Gastrocnemius medialis (tissue), 4 donors: ENCODE results near the gene NEK10. TPM values are rescaled to one million over a fixed set of nuclear protein-coding genes. Genes with fewer than 3 reads are reported as not detected.

Experiments used
- ATAC-seq, 2 donors: fragments of 150-250 bp; one replicate each; pipeline ENCODE4 v1.9.1; 2016
- DNase-seq, 2 donors: peaks; one replicate each; pipeline ENCODE4 v3.0.0-alpha.2; 2019
- H3K27ac ChIP-seq, 4 donors: fragments of 200-600 bp; sonication (generic); 1 replicate in 1 of 4; 2 replicates in 3 of 4; pipeline ENCODE4 v1.5.1; 2016 to 2018; ENCODE audit warnings: mild to moderate bottlenecking in 2 of 4, moderate library complexity in 1 of 4
- H3K27me3 ChIP-seq, 3 donors: fragments of 200-600 bp; sonication (generic) in 2 of 3; 1 replicate in 1 of 3; 2 replicates in 2 of 3; pipeline versions ENCODE4 v1.5.1 to v1.6.0; 2016 to 2019; ENCODE audit warnings: mild to moderate bottlenecking in 1 of 3, moderate library complexity in 1 of 3
- H3K36me3 ChIP-seq, 2 donors: fragments of 200-600 bp; sonication (generic) in 1 of 2; one replicate each; pipeline ENCODE4 v1.5.1; 2017 to 2018
- H3K4me1 ChIP-seq, 2 donors: fragments of 200-600 bp; sonication (generic) in 1 of 2; one replicate each; pipeline ENCODE4 v1.5.1; 2016 to 2017; ENCODE audit warnings: mild to moderate bottlenecking in 2 of 2
- H3K4me3 ChIP-seq, 4 donors: fragments of 200-600 bp; sonication (generic) in 3 of 4; 1 replicate in 1 of 4; 2 replicates in 3 of 4; pipeline ENCODE4 v1.5.1; 2016 to 2019; ENCODE audit warnings: mild to moderate bottlenecking in 2 of 4
- H3K9me3 ChIP-seq, 3 donors: fragments of 200-600 bp; sonication (generic) in 2 of 3; 1 replicate in 1 of 3; 2 replicates in 2 of 3; pipeline ENCODE4 v1.5.1; 2016 to 2019
- POLR2A ChIP-seq, 2 donors: fragments of 450-650 bp; IDR thresholded peaks; one replicate each; pipeline ENCODE4 v1.6.1; 2017; ENCODE audit warnings: antibody characterized with exemption in 2 of 2, mild to moderate bottlenecking in 2 of 2, moderate library complexity in 2 of 2
- in situ Hi-C, 4 donors: fragments of 200-750 bp; cut with MboI; loops; one replicate each; pipeline versions ENCODE4 v1.15.0 to v1.8.0; 2017; ENCODE audit warnings: low sequenced_read_pairs in 4 of 4
- intact Hi-C: fragments of 100-400 bp; cut with DNase I; formaldehyde crosslinking; loops from one replicate; pipeline ENCODE4 v1.15.1; 2023; ENCODE audit warnings: low total_unique reads
- total RNA-seq, 4 donors: library from RNA; depleted of rRNA; stranded (reverse); fragments of >200 nt; gene quantifications; one replicate each; pipeline versions ENCODE4 v1.1.0 to v1.2.3, GENCODE V29; 2016
- TF ChIP-seq, protein P1 (sequence below), 5 experiments: fragments of 450-650 bp in 3 of 5; fragments of 200-600 bp in 2 of 5; sonication (generic) in 2 of 5; IDR thresholded peaks in 4 of 5; conservative IDR thresholded peaks in 1 of 5; 1 replicate in 4 of 5; 2 replicates in 1 of 5; pipeline ENCODE4 v1.5.1; 2016 to 2019; ENCODE audit warnings: antibody characterized with exemption in 5 of 5, mild to moderate bottlenecking in 3 of 5, moderate library complexity in 3 of 5

NEK10 gene
- total RNA-seq, 4 donors from 2014 or later = 3.6 to 12.8 (median 7.5) TPM

DNA sequence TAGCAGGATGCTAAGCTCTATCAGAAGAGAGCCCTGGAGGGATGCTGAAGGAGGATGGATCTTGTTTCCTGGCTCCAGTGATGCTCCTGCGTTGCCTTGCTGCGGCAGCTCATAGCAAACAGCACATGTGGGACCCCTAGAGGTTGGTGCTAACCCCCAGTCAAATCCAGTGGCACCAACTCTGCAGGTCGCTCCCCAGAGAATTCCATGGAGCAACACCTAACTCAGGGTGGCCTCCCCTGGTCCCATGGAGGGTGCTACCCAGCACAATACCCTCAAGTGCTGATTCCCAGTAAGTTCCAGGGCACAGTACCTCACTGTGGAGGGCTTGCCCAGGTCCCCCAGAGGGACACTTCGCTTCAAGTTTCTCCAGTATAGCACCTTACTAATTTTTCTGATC is 231.2 kb downstream of the NEK10 start:
- TF ChIP-seq POLR2A (IDR thresholded peaks at IDR 0.05) = no peak
- TF ChIP-seq, protein P1, sequence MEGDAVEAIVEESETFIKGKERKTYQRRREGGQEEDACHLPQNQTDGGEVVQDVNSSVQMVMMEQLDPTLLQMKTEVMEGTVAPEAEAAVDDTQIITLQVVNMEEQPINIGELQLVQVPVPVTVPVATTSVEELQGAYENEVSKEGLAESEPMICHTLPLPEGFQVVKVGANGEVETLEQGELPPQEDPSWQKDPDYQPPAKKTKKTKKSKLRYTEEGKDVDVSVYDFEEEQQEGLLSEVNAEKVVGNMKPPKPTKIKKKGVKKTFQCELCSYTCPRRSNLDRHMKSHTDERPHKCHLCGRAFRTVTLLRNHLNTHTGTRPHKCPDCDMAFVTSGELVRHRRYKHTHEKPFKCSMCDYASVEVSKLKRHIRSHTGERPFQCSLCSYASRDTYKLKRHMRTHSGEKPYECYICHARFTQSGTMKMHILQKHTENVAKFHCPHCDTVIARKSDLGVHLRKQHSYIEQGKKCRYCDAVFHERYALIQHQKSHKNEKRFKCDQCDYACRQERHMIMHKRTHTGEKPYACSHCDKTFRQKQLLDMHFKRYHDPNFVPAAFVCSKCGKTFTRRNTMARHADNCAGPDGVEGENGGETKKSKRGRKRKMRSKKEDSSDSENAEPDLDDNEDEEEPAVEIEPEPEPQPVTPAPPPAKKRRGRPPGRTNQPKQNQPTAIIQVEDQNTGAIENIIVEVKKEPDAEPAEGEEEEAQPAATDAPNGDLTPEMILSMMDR (IDR thresholded peaks at IDR 0.05 in 4 of 5, conservative IDR thresholded peaks at IDR 0.05 in 1 of 5) = no peak
- no peaks in the 10 kb centered on the region for H3K9me3 ChIP-seq
- no peak overlapping the region for H3K4me3 ChIP-seq
- no peak for DNase-seq
- in situ Hi-C loops (loop anchor here in 3 of 4 donors (10.0 to 25.0 kb wide), 3 partner anchors 137 to 549 kb away; no protein-coding TSS in a partner anchor), intact Hi-C loops (loop anchor here (10.0 kb wide), 1 partner anchor 347 kb away; the partner anchor contains the start of gene SLC4A7)
- peaks cover 20 to 23% of the 10 kb centered on the region in 2 donors for H3K4me1 ChIP-seq
- H3K27ac ChIP-seq = peak overlapping the region in 1 of 4 donors; percentile 47
- no peak for ATAC-seq
- no peaks in the 10 kb centered on the region for H3K36me3 ChIP-seq
- no peaks in the 10 kb centered on the region for H3K27me3 ChIP-seq

DNA sequence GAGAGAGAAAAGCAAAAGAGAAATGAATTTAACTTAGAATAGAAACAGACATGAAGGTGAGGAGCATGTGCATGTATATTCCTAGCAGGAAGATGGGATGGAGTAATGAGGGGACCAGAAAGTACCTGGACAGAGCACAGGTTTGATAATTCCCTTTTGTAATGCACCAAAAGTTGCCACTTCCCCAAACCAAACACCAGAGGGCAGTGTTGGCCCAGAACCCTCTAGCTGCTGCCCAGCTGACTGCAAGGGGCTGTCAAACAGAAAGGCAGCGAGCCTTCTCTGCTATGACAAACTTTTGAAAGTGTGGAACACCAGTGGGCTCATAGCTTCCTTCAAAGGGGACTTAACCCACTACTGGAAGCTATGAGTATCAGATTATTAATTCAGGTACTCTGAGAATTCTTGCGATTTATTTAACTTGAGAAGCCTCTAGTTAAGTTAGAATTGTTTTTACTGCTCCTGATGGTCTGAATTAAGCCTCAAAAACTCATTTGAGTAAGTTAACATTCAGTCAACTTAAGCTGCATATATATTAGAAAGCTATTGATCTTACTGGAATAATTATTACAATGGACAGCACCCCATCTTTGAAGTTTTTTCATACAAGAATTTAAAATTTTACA is 234.9 kb downstream of the NEK10 start:
- TF ChIP-seq, protein P1 (IDR thresholded peaks at IDR 0.05 in 4 of 5, conservative IDR thresholded peaks at IDR 0.05 in 1 of 5) = peak; percentile 64 to 89 (median 77)
- no peak for TF ChIP-seq POLR2A (IDR thresholded peaks at IDR 0.05)
- Histone ChIP-seq H3K27ac (peak overlapping the region; percentile 16 to 54 (median 25)), H3K9me3 (no peaks in the 10 kb centered on the region), H3K4me3 (no peak overlapping the region), H3K27me3 (no peaks in the 10 kb centered on the region), H3K4me1 (peaks cover 9 to 10% of the 10 kb centered on the region in 2 donors), H3K36me3 (no peaks in the 10 kb centered on the region)
- intact Hi-C loops (loop anchor here (2.0 to 10.0 kb wide), 3 partner anchors 121 to 351 kb away; partner anchors contain the start of gene SLC4A7), in situ Hi-C loops (loop anchor here in 3 of 4 donors (10.0 to 25.0 kb wide), 3 partner anchors 141 to 553 kb away; no protein-coding TSS in a partner anchor)
- ATAC-seq (peak; percentile 79 to 86), DNase-seq (peak; percentile 43 to 53)

DNA sequence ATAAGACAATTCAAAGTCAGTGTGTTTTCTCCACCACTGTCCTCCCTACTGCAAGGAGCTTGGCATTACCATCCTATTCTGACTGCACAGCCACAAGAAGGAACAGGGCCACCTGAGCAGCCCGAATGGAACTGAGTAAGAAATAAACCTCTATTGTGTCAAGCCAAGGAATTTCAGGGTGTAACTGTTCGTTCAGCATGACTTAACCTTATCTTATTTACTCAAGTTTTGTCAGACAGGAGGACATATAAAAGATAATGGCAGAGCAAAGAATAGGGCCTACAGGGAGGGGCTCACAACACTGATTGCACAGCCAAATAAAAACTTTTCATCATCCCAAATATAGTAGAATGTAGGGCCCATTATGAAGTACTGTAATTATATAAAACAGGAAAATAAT is 236.1 kb downstream of the NEK10 start:
- no peak overlapping the region for H3K27ac ChIP-seq
- no peaks in the 10 kb centered on the region for H3K36me3 ChIP-seq
- TF ChIP-seq POLR2A (IDR thresholded peaks at IDR 0.05) = no peak
- TF ChIP-seq, protein P1 (IDR thresholded peaks at IDR 0.05 in 4 of 5, conservative IDR thresholded peaks at IDR 0.05 in 1 of 5) = no peak
- ATAC-seq = no peak
- in situ Hi-C loops (loop anchor here in 3 of 4 donors (10.0 to 25.0 kb wide), 3 partner anchors 142 to 554 kb away; no protein-coding TSS in a partner anchor), intact Hi-C loops (loop anchor here (10.0 kb wide), 1 partner anchor 352 kb away; the partner anchor contains the start of gene SLC4A7)
- no peaks in the 10 kb centered on the region for H3K27me3 ChIP-seq
- no peaks in the 10 kb centered on the region for H3K9me3 ChIP-seq
- no peaks in the 10 kb centered on the region for H3K4me1 ChIP-seq
- no peak for DNase-seq
- no peak overlapping the region for H3K4me3 ChIP-seq

DNA sequence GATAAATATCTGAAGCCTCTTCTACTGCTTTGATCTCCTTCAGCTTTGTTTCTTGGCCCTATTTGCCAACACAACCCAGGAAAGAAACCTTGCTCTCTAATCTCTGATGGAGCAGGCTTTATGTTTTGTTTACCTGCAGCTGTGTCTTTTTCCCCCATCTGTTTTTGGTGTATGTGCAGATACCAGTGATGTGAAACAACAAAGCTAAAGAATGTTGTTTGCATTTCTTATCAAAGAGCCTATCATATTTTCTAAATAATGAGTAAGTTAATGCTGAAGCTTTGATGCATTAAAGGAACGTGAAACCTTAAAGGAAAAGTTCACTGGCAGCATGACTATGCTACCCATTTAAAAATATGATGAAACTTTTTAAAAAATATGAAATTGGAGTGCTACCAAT is 238.4 kb downstream of the NEK10 start:
- no peak for TF ChIP-seq POLR2A (IDR thresholded peaks at IDR 0.05)
- TF ChIP-seq, protein P1 (IDR thresholded peaks at IDR 0.05 in 4 of 5, conservative IDR thresholded peaks at IDR 0.05 in 1 of 5) = no peak
- no peaks in the 10 kb centered on the region for H3K9me3 ChIP-seq
- no peaks in the 10 kb centered on the region for H3K4me1 ChIP-seq
- no peak overlapping the region for H3K4me3 ChIP-seq
- ATAC-seq (no peak), DNase-seq (no peak)
- no peaks in the 10 kb centered on the region for H3K36me3 ChIP-seq
- intact Hi-C loops (loop anchor here (10.0 kb wide), 1 partner anchor 354 kb away; the partner anchor contains the start of gene SLC4A7), in situ Hi-C loops (loop anchor here in 3 of 4 donors (10.0 to 25.0 kb wide), 3 partner anchors 144 to 557 kb away; no protein-coding TSS in a partner anchor)
- no peak overlapping the region for H3K27ac ChIP-seq
- no peaks in the 10 kb centered on the region for H3K27me3 ChIP-seq
